Fibroblast of lung (primary cell): Measurements from ENCODE around the gene RMDN2.
"Not testable (repeated sequence)": the region's sequence is repeated elsewhere in the genome, so short reads cannot be mapped to it uniquely, and the experiment has no call there.

Experiments used
- CTCF ChIP-seq, 2 donors: IDR thresholded peaks in 1 of 2; conservative IDR thresholded peaks in 1 of 2; 1 replicate in 1 of 2; 2 replicates in 1 of 2; pipeline ENCODE4 v1.5.1; 2011 to 2012; ENCODE audit warnings: low read length in 2 of 2, control low read depth in 1 of 2, inconsistent platforms in 1 of 2, low read depth in 1 of 2, mild to moderate bottlenecking in 1 of 2
- EZH2 ChIP-seq: IDR thresholded peaks from 2 replicates; pipeline ENCODE4 v1.5.1; 2012; ENCODE audit warnings: low read length, control low read depth, mild to moderate bottlenecking; ENCODE audit errors: missing control alignments

- TF ChIP-seq CTCF (conservative IDR thresholded peaks at IDR 0.05 in 1 of 2, IDR thresholded peaks at IDR 0.05 in 1 of 2; ENCODE audit: low read depth in 1 of 2, low read length in 2 of 2); EZH2: not testable (repeated sequence)
These were observed 37.6 kb downstream of the RMDN2 start for GRCh38 chr2:37962740-37963121.
